SK-N-SH (cell line): ENCODE results near the gene SAPCD2.

Source experiments
- CHD2 ChIP-seq: fragments of 150-350 bp; IDR thresholded peaks from 2 replicates; pipeline ENCODE4 v1.6.1; 2018; ENCODE audit warnings: low read length; ENCODE audit not compliant: partially characterized antibody
- CTCF ChIP-seq: fragments of 200-600 bp; sonication (generic); IDR thresholded peaks from 2 replicates; pipeline ENCODE4 v1.6.1; 2017; ENCODE audit warnings: antibody characterized with exemption, mild to moderate bottlenecking, moderate library complexity
- GATA2 ChIP-seq: sonication (generic); formaldehyde crosslinking; IDR thresholded peaks from 2 replicates; pipeline ENCODE4 v1.5.0; 2020; ENCODE audit warnings: mild to moderate bottlenecking, missing genetic modification reagents
- JUND ChIP-seq: IDR thresholded peaks from 2 replicates; pipeline ENCODE4 v1.4.0; 2012
- POLR2AphosphoS5 ChIP-seq: IDR thresholded peaks from 2 replicates; pipeline ENCODE4 v1.6.1; 2012; ENCODE audit warnings: low read depth, low read length
- RAD21 ChIP-seq: IDR thresholded peaks from 2 replicates; pipeline ENCODE4 v1.6.1; 2012; ENCODE audit warnings: mild to moderate bottlenecking, low read length
- RFX5 ChIP-seq: IDR thresholded peaks from 2 replicates; pipeline ENCODE4 v1.6.1; 2012; ENCODE audit warnings: mild to moderate bottlenecking, improper control_type of control experiment, low read length
- RXRA ChIP-seq: IDR thresholded peaks from 2 replicates; pipeline ENCODE4 v1.4.0; 2012; ENCODE audit warnings: low read depth, mild to moderate bottlenecking, borderline replicate concordance
- TCF12 ChIP-seq: IDR thresholded peaks from 2 replicates; pipeline ENCODE4 v1.4.0; 2012
- USF1 ChIP-seq: IDR thresholded peaks from 2 replicates; pipeline ENCODE4 v1.4.0; 2012; ENCODE audit warnings: low read depth, borderline replicate concordance
- TF ChIP-seq, protein P1 (sequence below): IDR thresholded peaks from 2 replicates; pipeline ENCODE4 v1.4.0; 2012; ENCODE audit warnings: low read depth, borderline replicate concordance

DNA sequence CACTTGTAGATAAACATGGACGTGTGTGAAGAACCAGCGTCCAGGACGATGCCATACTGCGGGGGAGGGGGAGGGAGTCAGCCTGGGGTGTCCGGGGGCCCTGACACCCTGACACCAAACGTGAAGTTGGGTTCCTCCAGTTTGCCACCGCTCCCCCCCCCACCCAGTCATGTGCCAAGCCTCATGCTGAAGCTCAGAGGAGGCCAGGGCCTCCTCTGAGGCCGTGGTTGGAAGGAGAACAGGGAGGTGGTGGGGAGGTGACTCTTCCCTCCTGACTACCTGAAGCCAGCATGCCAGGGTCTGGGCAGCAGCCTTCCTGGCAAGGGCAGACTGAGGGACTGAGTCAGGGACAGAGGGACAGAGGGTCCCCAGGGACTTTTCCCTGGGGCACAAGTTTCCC is 18.1 kb downstream of the SAPCD2 start:
- TF ChIP-seq CTCF = no peak
- TF ChIP-seq JUND = no peak
- TF ChIP-seq CHD2 = no peak
- TF ChIP-seq RFX5 = no peak
- no peak for TF ChIP-seq POLR2AphosphoS5
- TF ChIP-seq USF1 = no peak
- no peak for TF ChIP-seq TCF12
- TF ChIP-seq GATA2 (CRISPR knock-in tag) = no peak
- TF ChIP-seq, protein P1, sequence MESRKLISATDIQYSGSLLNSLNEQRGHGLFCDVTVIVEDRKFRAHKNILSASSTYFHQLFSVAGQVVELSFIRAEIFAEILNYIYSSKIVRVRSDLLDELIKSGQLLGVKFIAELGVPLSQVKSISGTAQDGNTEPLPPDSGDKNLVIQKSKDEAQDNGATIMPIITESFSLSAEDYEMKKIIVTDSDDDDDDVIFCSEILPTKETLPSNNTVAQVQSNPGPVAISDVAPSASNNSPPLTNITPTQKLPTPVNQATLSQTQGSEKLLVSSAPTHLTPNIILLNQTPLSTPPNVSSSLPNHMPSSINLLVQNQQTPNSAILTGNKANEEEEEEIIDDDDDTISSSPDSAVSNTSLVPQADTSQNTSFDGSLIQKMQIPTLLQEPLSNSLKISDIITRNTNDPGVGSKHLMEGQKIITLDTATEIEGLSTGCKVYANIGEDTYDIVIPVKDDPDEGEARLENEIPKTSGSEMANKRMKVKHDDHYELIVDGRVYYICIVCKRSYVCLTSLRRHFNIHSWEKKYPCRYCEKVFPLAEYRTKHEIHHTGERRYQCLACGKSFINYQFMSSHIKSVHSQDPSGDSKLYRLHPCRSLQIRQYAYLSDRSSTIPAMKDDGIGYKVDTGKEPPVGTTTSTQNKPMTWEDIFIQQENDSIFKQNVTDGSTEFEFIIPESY = no peak
- TF ChIP-seq RAD21 = no peak
- no peak for TF ChIP-seq RXRA
